Neural progenitor cell (in vitro differentiated cells): ENCODE measurements around the gene FREM2. TPM values are rescaled to one million over a fixed set of nuclear protein-coding genes. Genes with fewer than 3 reads are reported as not detected.

Experiments used
- DNase-seq: peaks from one replicate; pipeline ENCODE4 v3.0.0-alpha.2; 2016; ENCODE audit warnings: low spot score
- H2AFZ ChIP-seq: fragments of 200-600 bp; sonication (generic); replicated peaks from 2 replicates; pipeline ENCODE4 v1.6.1; 2016; ENCODE audit warnings: antibody characterized with exemption
- H3F3A ChIP-seq: fragments of 200-600 bp; sonication (generic); 2 replicates; pipeline ENCODE4 v1.6.1; 2016; ENCODE audit warnings: antibody characterized with exemption, low read depth
- H3K27ac ChIP-seq: fragments of 200-600 bp; sonication (generic); 2 replicates; pipeline ENCODE4 v1.5.1; 2016; ENCODE audit warnings: mild to moderate bottlenecking
- H3K27me3 ChIP-seq: fragments of 200-600 bp; sonication (generic); 2 replicates; pipeline ENCODE4 v1.6.1; 2016; ENCODE audit warnings: mild to moderate bottlenecking, moderate library complexity
- H3K36me3 ChIP-seq: fragments of 200-600 bp; sonication (generic); 2 replicates; pipeline ENCODE4 v1.5.1; 2016
- H3K4me1 ChIP-seq: fragments of 200-600 bp; sonication (generic); 2 replicates; pipeline ENCODE4 v1.6.1; 2016; ENCODE audit warnings: mixed run types
- H3K4me2 ChIP-seq: fragments of 200-600 bp; sonication (generic); 2 replicates; pipeline ENCODE4 v1.6.1; 2016
- H3K4me3 ChIP-seq: fragments of 200-600 bp; sonication (generic); 2 replicates; pipeline ENCODE4 v1.5.1; 2016
- H3K79me2 ChIP-seq: fragments of 200-600 bp; sonication (generic); 2 replicates; pipeline ENCODE4 v1.6.1; 2016; ENCODE audit warnings: low read depth
- H3K9ac ChIP-seq: fragments of 200-600 bp; sonication (generic); 2 replicates; pipeline ENCODE4 v1.6.1; 2016
- H3K9me3 ChIP-seq: fragments of 200-600 bp; sonication (generic); 2 replicates; pipeline ENCODE4 v1.5.1; 2016; ENCODE audit warnings: low read depth
- H4K20me1 ChIP-seq: fragments of 200-600 bp; sonication (generic); 2 replicates; pipeline ENCODE4 v1.6.1; 2016; ENCODE audit warnings: low read depth
- H3K27ac Mint-ChIP-seq: 3 replicates; pipeline ENCODE4 v1.8.0; 2021; ENCODE audit warnings: mixed read lengths
- H3K27me3 Mint-ChIP-seq: 2 replicates; pipeline ENCODE4 v1.8.0; 2022; ENCODE audit warnings: low read depth, mild to moderate bottlenecking, inconsistent platforms, moderate library complexity, mixed read lengths; ENCODE audit not compliant: insufficient read depth
- H3K36me3 Mint-ChIP-seq: 3 replicates; pipeline ENCODE4 v1.8.0; 2021; ENCODE audit warnings: mixed read lengths
- H3K4me1 Mint-ChIP-seq: 3 replicates; pipeline ENCODE4 v1.8.0; 2021; ENCODE audit warnings: mixed read lengths
- H3K4me3 Mint-ChIP-seq: 3 replicates; pipeline ENCODE4 v1.8.0; 2021; ENCODE audit warnings: mild to moderate bottlenecking, moderate library complexity, mixed read lengths
- H3K9me3 Mint-ChIP-seq: 3 replicates; pipeline ENCODE4 v1.8.0; 2020; ENCODE audit warnings: mixed read lengths
- EZH2 ChIP-seq: fragments of 200-600 bp; sonication (generic); IDR thresholded peaks from 2 replicates; pipeline ENCODE4 v1.6.1; 2017; ENCODE audit warnings: antibody characterized with exemption, mild to moderate bottlenecking, moderate library complexity
- EZH2phosphoT487 ChIP-seq: fragments of 200-600 bp; sonication (generic); IDR thresholded peaks from 2 replicates; pipeline ENCODE4 v1.6.1; 2017; ENCODE audit warnings: antibody characterized with exemption
- small RNA-seq: library from RNA; depleted of rRNA; stranded (forward); fragments of <200 nt; gene quantifications from one replicate; pipeline ENCODE3, GENCODE V24; 2015
- total RNA-seq: library from RNA; depleted of rRNA; stranded (reverse); fragments of >200 nt; gene quantifications from 2 replicates; pipeline ENCODE4 v1.2.3, GENCODE V29; 2015; ENCODE audit warnings: low replicate concordance
- TF ChIP-seq, protein P1 (sequence below): fragments of 200-600 bp; sonication (generic); IDR thresholded peaks from 2 replicates; pipeline ENCODE4 v1.5.1; 2017; ENCODE audit warnings: antibody characterized with exemption, mild to moderate bottlenecking

FREM2 gene
- total RNA-seq, 1 donor from 2014 or later = 21.3 TPM

DNA sequence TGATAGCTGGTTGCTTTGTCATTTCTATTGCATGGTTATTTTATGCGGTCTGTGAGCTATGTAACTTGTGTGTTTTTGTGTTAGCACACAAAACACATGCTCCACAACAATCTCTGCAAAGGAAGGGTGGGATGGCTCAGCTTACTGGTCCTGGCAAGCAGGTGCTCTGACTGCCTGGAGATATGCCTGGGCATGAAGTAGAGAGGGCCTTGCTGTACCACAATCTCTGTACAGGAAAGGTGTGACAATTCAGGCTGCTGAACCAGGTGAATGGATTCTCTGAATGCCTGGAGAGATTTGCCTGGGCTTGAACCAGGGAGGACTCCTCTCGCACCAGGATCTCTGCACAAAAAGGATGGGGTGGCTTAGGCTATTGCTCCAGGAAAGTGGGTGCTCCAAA lies 234.2 kb downstream of the FREM2 start:
- no peak overlapping the region for H3K9ac ChIP-seq
- H3K36me3 ChIP-seq = no peaks in the 10 kb centered on the region
- no peak overlapping the region for H3K27ac ChIP-seq
- H3K27me3 Mint-ChIP-seq = peaks cover 2% of the 10 kb centered on the region
- no peaks in the 10 kb centered on the region for H4K20me1 ChIP-seq
- no peak overlapping the region for H2AFZ ChIP-seq
- H3K27me3 ChIP-seq = no peaks in the 10 kb centered on the region
- H3K4me3 ChIP-seq = no peak overlapping the region
- H3K36me3 Mint-ChIP-seq = no peaks in the 10 kb centered on the region
- H3K4me3 Mint-ChIP-seq = no peak overlapping the region
- H3K9me3 Mint-ChIP-seq = no peaks in the 10 kb centered on the region
- no peak overlapping the region for H3K4me2 ChIP-seq
- H3K4me1 ChIP-seq = peaks cover 5% of the 10 kb centered on the region
- H3K9me3 ChIP-seq = no peaks in the 10 kb centered on the region
- no peak for TF ChIP-seq EZH2
- no peaks in the 10 kb centered on the region for H3K79me2 ChIP-seq
- H3K27ac Mint-ChIP-seq = no peak overlapping the region
- no peaks in the 10 kb centered on the region for H3F3A ChIP-seq
- DNase-seq = no peak
- H3K4me1 Mint-ChIP-seq = peaks cover 2% of the 10 kb centered on the region

DNA sequence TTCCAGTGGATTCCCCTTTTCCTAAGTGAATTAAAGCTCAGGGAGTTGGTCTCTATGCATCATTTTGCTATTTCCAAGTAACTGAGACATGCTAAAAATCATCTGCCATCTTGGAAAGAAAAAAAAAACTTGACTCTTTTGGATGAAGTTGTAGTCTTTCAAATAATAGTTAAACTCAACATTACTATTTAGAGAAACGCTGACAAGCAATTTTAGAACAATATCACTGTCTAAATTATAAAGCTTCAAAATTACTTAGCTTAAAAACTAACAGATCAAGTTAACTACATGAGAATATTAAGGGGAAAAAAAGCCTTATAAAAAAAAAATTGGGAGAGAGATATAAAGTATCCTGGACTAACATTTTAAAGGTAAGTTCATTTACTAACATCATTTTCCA lies 235.3 kb downstream of the FREM2 start:
- no peaks in the 10 kb centered on the region for H3F3A ChIP-seq
- H2AFZ ChIP-seq = peak overlapping the region; percentile 86
- DNase-seq = no peak
- H3K9ac ChIP-seq = no peak overlapping the region
- H3K9me3 ChIP-seq = no peaks in the 10 kb centered on the region
- H3K4me3 ChIP-seq = no peak overlapping the region
- H3K4me2 ChIP-seq = no peak overlapping the region
- peaks cover 10% of the 10 kb centered on the region for H3K4me1 ChIP-seq
- Mint-ChIP-seq H3K4me3 (no peak overlapping the region), H3K36me3 (no peaks in the 10 kb centered on the region), H3K4me1 (peaks cover 5% of the 10 kb centered on the region), H3K27me3 (peaks cover 1% of the 10 kb centered on the region), H3K9me3 (no peaks in the 10 kb centered on the region), H3K27ac (no peak overlapping the region)
- H3K27ac ChIP-seq = no peak overlapping the region
- no peaks in the 10 kb centered on the region for H4K20me1 ChIP-seq
- H3K36me3 ChIP-seq = no peaks in the 10 kb centered on the region
- H3K79me2 ChIP-seq = no peaks in the 10 kb centered on the region
- no peak for TF ChIP-seq EZH2phosphoT487
- no peak for TF ChIP-seq EZH2
- TF ChIP-seq, protein P1, sequence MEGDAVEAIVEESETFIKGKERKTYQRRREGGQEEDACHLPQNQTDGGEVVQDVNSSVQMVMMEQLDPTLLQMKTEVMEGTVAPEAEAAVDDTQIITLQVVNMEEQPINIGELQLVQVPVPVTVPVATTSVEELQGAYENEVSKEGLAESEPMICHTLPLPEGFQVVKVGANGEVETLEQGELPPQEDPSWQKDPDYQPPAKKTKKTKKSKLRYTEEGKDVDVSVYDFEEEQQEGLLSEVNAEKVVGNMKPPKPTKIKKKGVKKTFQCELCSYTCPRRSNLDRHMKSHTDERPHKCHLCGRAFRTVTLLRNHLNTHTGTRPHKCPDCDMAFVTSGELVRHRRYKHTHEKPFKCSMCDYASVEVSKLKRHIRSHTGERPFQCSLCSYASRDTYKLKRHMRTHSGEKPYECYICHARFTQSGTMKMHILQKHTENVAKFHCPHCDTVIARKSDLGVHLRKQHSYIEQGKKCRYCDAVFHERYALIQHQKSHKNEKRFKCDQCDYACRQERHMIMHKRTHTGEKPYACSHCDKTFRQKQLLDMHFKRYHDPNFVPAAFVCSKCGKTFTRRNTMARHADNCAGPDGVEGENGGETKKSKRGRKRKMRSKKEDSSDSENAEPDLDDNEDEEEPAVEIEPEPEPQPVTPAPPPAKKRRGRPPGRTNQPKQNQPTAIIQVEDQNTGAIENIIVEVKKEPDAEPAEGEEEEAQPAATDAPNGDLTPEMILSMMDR = no peak
- no peaks in the 10 kb centered on the region for H3K27me3 ChIP-seq

DNA sequence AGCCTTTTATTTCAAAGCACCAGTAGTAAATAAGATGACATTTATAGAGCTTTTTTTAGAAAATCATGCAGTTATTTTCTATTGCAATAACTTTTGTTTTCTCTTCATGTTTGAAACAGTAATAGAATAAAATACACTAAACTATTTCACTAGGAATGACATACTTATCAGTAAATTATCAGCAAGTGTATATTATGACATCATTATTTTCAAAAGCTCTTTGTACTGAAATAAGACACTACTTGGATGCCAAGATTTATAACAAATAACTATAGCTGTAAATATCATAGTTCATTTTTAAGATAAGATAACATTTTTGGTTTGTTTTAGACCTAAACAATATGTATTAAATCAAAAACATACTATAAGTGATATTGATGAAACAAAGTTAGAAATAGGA lies 246.9 kb downstream of the FREM2 start:
- H3K27ac Mint-ChIP-seq = no peak overlapping the region
- H3K9me3 ChIP-seq = no peaks in the 10 kb centered on the region

More for the DNA sequence above, 246.9 kb downstream of the FREM2 start:
- no peaks in the 10 kb centered on the region for H3K27me3 ChIP-seq
- Mint-ChIP-seq H3K27me3 (no peaks in the 10 kb centered on the region), H3K36me3 (no peaks in the 10 kb centered on the region), H3K4me3 (no peak overlapping the region), H3K9me3 (no peaks in the 10 kb centered on the region), H3K4me1 (peaks cover 11% of the 10 kb centered on the region)
- H3K36me3 ChIP-seq = no peaks in the 10 kb centered on the region
- H3K9ac ChIP-seq = no peak overlapping the region
- no peak overlapping the region for H2AFZ ChIP-seq
- no peak overlapping the region for H3K4me3 ChIP-seq
- no peak for DNase-seq
- peaks cover 26% of the 10 kb centered on the region for H3K4me1 ChIP-seq
- no peaks in the 10 kb centered on the region for H4K20me1 ChIP-seq
- H3K79me2 ChIP-seq = no peaks in the 10 kb centered on the region
- no peak overlapping the region for H3K4me2 ChIP-seq
- H3F3A ChIP-seq = peaks cover 14% of the 10 kb centered on the region
- H3K27ac ChIP-seq = no peak overlapping the region
- TF ChIP-seq, protein P1 = no peak
- no peak for TF ChIP-seq EZH2

Small RNAs within 50 kb of the gene (small RNA-seq; reads per million reads assigned to genes)
- gene PLA2G12AP2 (not detected), gene RNU6-56P (not detected)
